D721Med (cell line): ENCODE data around the gene CDON.

Experiments
- DNase-seq: peaks from one replicate; pipeline ENCODE4 v3.0.0; 2011; ENCODE audit warnings: low spot score; ENCODE audit not compliant: insufficient read length
- FAIRE-seq: peaks from 2 replicates; lab custom pipeline; 2011; peaks lifted over from hg19 to GRCh38; lab: Jason Lieb, UNC
- TF ChIP-seq, protein P1 (sequence below): IDR thresholded peaks from 2 replicates; pipeline ENCODE4 v1.5.1; 2012; ENCODE audit warnings: mild to moderate bottlenecking, control low read depth; ENCODE audit not compliant: insufficient read depth; ENCODE audit errors: missing control alignments

CDON gene

DNA sequence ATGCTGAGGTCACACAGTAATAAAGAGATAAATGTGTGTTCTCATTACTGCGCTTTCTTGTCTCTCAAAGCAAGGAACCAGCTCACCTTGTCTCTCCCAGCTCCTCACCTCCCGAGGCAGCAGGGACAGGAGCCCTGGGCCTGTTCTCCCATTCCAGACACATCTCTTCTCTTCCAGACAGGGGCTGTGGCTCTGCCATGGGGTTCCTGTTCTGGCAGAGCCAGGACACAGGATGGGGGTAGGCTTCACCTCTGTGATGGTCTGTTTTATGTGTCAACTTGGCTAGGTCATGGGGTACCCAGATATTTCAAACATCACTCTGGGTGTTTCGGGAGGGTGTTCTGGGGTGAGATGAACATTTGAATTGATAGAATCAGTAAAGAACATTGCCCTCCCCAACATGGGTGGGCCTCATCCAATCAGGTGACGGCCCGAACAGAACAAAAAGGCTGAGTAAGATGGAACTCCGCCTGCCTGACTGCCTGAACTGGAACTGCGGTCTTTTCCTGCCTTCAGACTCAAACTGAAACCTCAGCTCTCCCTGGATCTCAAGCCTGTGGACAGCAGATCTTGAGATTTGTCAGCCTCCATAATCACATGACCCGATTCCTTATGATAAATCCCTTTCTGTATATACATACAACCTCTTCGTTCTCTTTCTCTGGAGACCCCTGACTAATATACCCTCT is 118.9 kb downstream of the CDON start:
- no peak for DNase-seq
- FAIRE-seq = no peak
- TF ChIP-seq, protein P1, sequence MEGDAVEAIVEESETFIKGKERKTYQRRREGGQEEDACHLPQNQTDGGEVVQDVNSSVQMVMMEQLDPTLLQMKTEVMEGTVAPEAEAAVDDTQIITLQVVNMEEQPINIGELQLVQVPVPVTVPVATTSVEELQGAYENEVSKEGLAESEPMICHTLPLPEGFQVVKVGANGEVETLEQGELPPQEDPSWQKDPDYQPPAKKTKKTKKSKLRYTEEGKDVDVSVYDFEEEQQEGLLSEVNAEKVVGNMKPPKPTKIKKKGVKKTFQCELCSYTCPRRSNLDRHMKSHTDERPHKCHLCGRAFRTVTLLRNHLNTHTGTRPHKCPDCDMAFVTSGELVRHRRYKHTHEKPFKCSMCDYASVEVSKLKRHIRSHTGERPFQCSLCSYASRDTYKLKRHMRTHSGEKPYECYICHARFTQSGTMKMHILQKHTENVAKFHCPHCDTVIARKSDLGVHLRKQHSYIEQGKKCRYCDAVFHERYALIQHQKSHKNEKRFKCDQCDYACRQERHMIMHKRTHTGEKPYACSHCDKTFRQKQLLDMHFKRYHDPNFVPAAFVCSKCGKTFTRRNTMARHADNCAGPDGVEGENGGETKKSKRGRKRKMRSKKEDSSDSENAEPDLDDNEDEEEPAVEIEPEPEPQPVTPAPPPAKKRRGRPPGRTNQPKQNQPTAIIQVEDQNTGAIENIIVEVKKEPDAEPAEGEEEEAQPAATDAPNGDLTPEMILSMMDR = no peak

DNA sequence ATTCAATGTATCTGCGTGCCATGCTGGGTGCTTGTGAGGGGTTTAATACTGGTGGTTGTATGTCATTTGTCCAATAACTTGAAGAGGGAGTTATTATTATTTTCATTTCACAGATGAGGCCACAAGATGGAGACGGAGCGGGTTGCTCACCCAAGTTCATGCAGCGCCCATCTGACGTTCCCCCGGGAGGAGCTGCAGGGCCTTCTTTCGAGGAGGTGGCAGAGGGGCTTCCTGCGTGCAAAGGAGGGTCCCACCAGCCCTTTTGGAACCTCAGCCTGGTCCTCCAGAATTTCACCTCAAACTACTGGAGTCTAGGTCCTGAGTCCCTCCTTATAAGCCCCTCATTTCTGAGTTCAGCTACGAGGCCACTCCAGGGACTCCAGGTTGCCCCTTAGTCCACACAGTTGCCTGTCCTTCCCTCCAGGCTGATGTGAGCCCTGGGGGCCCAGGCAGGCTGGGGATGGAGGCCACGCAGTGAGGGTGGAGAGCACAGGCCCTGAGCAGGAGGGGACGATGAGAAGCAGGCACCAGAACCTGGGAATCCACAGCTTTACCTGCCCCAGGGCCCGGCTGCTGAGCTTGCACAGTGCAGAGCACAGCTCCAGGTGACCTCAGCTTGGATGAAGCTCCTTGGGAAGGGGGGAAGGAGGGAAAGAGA is 119.8 kb downstream of the CDON start:
- TF ChIP-seq, protein P1 = no peak
- no peak for DNase-seq
- FAIRE-seq = no peak

DNA sequence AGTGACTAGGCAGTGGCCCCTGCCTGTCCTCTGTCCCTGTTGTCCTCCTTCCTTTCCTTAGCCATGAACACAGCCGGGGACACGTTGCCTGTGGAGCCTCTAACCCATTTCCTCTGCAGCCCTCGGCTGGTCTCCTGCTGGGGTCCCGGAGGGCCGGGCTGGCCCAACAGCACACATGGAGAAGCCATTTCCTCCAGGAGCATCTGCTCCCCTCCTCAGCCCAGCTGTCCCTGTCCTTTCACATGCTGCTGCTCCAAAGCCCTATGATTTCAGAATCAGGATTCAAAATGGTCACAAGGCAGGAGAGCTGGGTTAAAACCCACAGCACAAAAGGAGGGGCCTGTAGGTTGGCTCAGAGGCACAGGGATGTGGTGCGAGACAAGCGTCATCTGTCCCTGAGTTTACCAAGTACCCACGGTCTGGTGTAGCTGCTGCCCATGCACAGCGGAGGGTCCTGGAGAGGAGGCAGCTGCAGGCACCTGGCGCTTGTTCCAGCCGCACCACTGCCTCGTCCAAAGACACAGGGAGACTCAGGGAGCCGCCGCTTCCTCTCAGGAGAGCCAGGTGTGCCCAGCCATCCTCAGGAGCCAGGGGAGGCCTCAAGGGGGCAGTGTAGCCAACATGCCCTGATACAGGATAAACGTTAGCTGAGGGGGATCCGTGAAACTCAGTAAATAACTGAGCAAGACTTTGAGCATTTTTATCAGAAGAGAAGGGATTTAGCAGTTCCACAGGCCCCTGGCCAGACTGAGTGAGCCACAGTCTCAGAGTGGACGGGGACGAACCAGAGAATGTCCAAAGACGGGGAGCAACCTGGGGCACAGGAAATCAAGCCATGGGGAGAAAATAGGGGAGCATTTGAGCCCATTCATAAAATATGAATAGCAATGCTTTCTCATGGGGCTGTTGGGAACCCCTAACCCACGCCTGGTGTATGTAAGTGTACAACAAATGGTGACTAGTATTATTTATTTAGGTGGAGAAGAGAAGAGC is 120.8 kb downstream of the CDON start:
- TF ChIP-seq, protein P1 = peak; percentile 85
- FAIRE-seq = no peak
- DNase-seq = peak; percentile 59

DNA sequence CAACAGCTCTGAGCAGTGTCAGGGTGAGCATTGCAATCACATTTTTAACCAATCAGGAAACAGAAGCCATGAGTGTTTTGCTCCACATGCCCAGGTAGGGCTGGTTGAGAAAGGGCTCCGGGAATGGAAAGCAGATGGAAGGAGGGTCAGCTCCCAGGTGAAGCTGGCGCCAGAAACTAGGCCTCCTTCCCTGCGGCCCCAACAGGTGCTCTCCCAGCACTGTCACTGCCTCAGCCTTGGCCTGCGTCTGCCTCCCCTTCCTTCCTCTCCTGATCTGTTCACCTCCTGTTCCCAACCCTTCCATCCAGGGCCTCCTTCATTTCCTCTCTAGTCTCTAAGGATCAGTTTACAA is 121.4 kb downstream of the CDON start:
- TF ChIP-seq, protein P1 = no peak
- no peak for DNase-seq
- no peak for FAIRE-seq

DNA sequence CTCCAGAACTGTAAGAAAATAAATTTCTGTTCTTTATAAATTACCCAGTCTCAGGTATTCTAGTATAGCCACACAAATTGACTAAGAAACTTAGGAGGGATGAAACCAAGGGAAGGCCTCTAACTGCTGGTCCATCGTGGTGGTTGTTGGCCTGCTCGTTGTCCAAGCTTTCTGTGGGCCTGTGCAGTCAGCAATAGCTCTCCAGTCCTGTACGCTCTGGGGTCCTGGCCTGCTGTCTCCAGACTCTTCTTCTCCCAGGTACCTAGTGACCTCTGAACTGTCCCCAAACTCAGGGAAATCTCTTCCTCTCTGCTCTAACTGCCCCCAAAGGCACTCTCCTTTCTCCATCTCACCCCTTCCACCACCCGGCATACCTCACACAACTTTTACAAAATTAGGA is 122.5 kb downstream of the CDON start:
- no peak for DNase-seq
- FAIRE-seq = no peak
- TF ChIP-seq, protein P1 = no peak

DNA sequence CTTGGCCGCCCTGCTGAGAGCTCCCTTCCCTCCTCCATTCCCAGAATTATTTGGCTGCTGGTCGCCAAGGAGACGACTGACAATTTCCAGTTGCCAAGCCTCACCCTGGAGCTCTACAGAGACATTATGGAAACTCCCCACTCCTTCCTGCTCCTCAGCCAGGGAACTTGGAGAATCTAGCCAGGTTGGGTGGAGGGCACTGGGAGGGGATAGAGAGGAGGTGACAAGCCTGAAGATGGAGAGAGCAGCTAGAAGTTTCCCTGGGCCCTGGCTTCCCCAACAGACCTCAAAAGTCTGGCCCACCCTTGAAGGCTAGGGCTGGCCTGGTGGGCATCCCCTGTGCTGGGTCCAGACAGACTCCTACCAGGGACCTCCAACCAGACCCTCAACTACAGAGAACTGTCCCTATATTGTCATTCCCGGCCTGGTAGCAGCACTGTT is 123.6 kb downstream of the CDON start:
- DNase-seq (no peak), FAIRE-seq (no peak)
- TF ChIP-seq, protein P1 = no peak
